Measurements from ENCODE around the gene PCDHGB5.

The PCDHGB5 gene

GRCh38 chr5:141441571-141442170 lies 43.9 kb downstream of the PCDHGB5 start:
- no peaks in the 10 kb centered on the region for H3K79me2 ChIP-seq (ENCODE audit: insufficient read depth, low read length)
- no peaks in the 10 kb centered on the region for H3F3A ChIP-seq (ENCODE audit: insufficient read depth)
- H3K4me3 ChIP-seq (ENCODE audit: insufficient read depth, low read length, poor library complexity, severe bottlenecking), result no peak overlapping the region
- no peak overlapping the region for H3K9ac ChIP-seq (ENCODE audit: low read length)
- H3K9me2 ChIP-seq (replicated peaks; ENCODE audit: insufficient read depth, low read length), result no peaks in the 10 kb centered on the region
- H2AFZ ChIP-seq (ENCODE audit: low read depth, low read length, severe bottlenecking), result no peak overlapping the region
- no peaks in the 10 kb centered on the region for H3K27me3 ChIP-seq (ENCODE audit: low read length)
- no peaks in the 10 kb centered on the region for H3K36me3 ChIP-seq (ENCODE audit: low read length)
- no peaks in the 10 kb centered on the region for H3K9me3 ChIP-seq (ENCODE audit: insufficient read depth, low read length)
- H4K20me1 ChIP-seq (ENCODE audit: low read depth, low read length), result no peaks in the 10 kb centered on the region
- no peak for TF ChIP-seq EZH2phosphoT487 (conservative IDR thresholded peaks at IDR 0.05; ENCODE audit: low read length)
- no peak overlapping the region for H3K27ac ChIP-seq (ENCODE audit: low read depth, low read length)
- H3K4me2 ChIP-seq (ENCODE audit: low read depth, low read length, poor library complexity, severe bottlenecking), result no peak overlapping the region
